ENCODE data around the gene MROH8.

Gene MROH8

GRCh38 chr20:37192137-37192854, 12.9 kb upstream of the MROH8 start (continued):
- TF ChIP-seq ZNF830 (tag by site-specific recombination; IDR thresholded peaks at IDR 0.05; ENCODE audit: low read depth) (no peak), ZBTB44 (tag by site-specific recombination; IDR thresholded peaks at IDR 0.05) (peak; percentile 20; the same call in 1 of the 2 replicates), ZNF354C (tag by site-specific recombination; IDR thresholded peaks at IDR 0.05; ENCODE audit: borderline replicate concordance, low read depth) (no peak), ZBTB17 (tag by site-specific recombination; IDR thresholded peaks at IDR 0.05) (peak; percentile 95), HOXA7 (CRISPR knock-in tag; IDR thresholded peaks at IDR 0.05; ENCODE audit: borderline replicate concordance) (no peak), ZNF2 (tag by site-specific recombination; IDR thresholded peaks at IDR 0.05) (0 out of 2 replicates have a peak, but pooled peaks have one; percentile 33), ZNF664 (tag by site-specific recombination; IDR thresholded peaks at IDR 0.05) (peak; percentile 99)

- Histone ChIP-seq H3K27ac (ENCODE audit: extremely low read depth, low read depth, low read length) (no peak overlapping the region), H3K9me3 (ENCODE audit: control insufficient read depth, insufficient read depth, low read depth, low read length) (no peaks in the 10 kb centered on the region), H3K36me3 (ENCODE audit: control insufficient read depth in 2 of 2, insufficient read depth in 1 of 2, low read length in 2 of 2) (peaks cover 18 to 63% of the 10 kb centered on the region in 2 experiments; a peak in 2 of 3 replicates), H3K4me1 (ENCODE audit: control insufficient read depth, insufficient read depth, low read length) (no peaks in the 10 kb centered on the region), H3K4me3 (ENCODE audit: low read depth, low read length) (no peak overlapping the region)
- POLR2A ChIA-PET, result interaction anchor here (3.8 kb wide), 1 partner anchor 12 kb away, joined by 26 read pairs; the partner anchor contains the start of genes MROH8 and RPN2
- TF ChIP-seq ZNF37A (tag by site-specific recombination; IDR thresholded peaks at IDR 0.05) (no peak), ZNF26 (tag by site-specific recombination; IDR thresholded peaks at IDR 0.05) (no peak), ZNF133 (tag by site-specific recombination; IDR thresholded peaks at IDR 0.05) (no peak), ZNF670 (tag by site-specific recombination; IDR thresholded peaks at IDR 0.05; ENCODE audit: low read depth) (no peak), ZNF513 (tag by site-specific recombination; IDR thresholded peaks at IDR 0.05) (no peak), ZNF350 (tag by site-specific recombination; IDR thresholded peaks at IDR 0.05) (no peak), HOXD13 (CRISPR knock-in tag; IDR thresholded peaks at IDR 0.05; ENCODE audit: borderline replicate concordance) (no peak), ZNF174 (tag by site-specific recombination; IDR thresholded peaks at IDR 0.05) (no peak), ZNF529 (tag by site-specific recombination; IDR thresholded peaks at IDR 0.05; ENCODE audit: insufficient replicate concordance) (no peak), ZNF146 (tag by site-specific recombination; IDR thresholded peaks at IDR 0.05) (no peak), ZNF423 (tag by site-specific recombination; IDR thresholded peaks at IDR 0.05) (no peak), ZBTB20 (tag by site-specific recombination; IDR thresholded peaks at IDR 0.05) (no peak), ZNF639 (tag by site-specific recombination; IDR thresholded peaks at IDR 0.05) (no peak), ZNF169 (tag by site-specific recombination; IDR thresholded peaks at IDR 0.05) (no peak), ZNF114 (tag by site-specific recombination; IDR thresholded peaks at IDR 0.05) (no peak), ZBTB48 (tag by site-specific recombination; IDR thresholded peaks at IDR 0.05) (no peak)
- TF ChIP-seq, protein P1, sequence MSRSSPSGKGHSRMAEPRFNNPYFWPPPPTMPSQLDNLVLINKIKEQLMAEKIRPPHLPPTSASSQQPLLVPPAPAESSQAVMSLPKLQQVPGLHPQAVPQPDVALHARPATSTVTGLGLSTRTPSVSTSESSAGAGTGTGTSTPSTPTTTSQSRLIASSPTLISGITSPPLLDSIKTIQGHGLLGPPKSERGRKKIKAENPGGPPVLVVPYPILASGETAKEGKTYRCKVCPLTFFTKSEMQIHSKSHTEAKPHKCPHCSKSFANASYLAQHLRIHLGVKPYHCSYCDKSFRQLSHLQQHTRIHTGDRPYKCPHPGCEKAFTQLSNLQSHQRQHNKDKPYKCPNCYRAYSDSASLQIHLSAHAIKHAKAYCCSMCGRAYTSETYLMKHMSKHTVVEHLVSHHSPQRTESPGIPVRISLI (tag by site-specific recombination; IDR thresholded peaks at IDR 0.05), result no peak
- CTCF ChIA-PET, result interaction anchor here (0.5 to 4.8 kb wide), 9 partner anchors 8 to 1344 kb away, joined by 3 to 65 read pairs (median 4); partner anchors contain the start of genes MROH8 and RPN2
These were observed 11.2 kb upstream of the MROH8 start for GRCh38 chr20:37190354-37191112.
